Measurements from ENCODE around the gene GRHL3. TPM values are rescaled to one million over a fixed set of nuclear protein-coding genes. Genes with fewer than 3 reads are reported as not detected.

The GRHL3 gene
- total RNA-seq, 1 experiment from 2014 or later = 2.5 TPM

GRCh38 chr1:24289937-24290595 lies 29.1 kb upstream of the GRHL3 start:
- ChIA-PET CTCF (interaction anchor here (1.1 to 3.7 kb wide), 4 partner anchors 19 to 102 kb away, joined by 3 to 21 read pairs (median 10); no protein-coding TSS in a partner anchor), POLR2A (interaction anchor here (0.6 kb wide), 1 partner anchor 175 kb away, joined by 4 read pairs; no protein-coding TSS in a partner anchor)
- Mint-ChIP-seq H3K27me3 (ENCODE audit: low read depth) (peaks cover 11% of the 10 kb centered on the region), H3K36me3 (no peaks in the 10 kb centered on the region), H3K4me1 (peaks cover 37% of the 10 kb centered on the region), H3K27ac (no peak overlapping the region; the same call in 1 of the 2 replicates), H3K9me3 (no peaks in the 10 kb centered on the region), H3K4me3 (no peak overlapping the region)
- DNase-seq (ENCODE audit: low spot score) (no peak), ATAC-seq (no peak)
- TF ChIP-seq JAZF1 (CRISPR knock-in tag; IDR thresholded peaks at IDR 0.05) (no peak), E2F1 (CRISPR knock-in tag; IDR thresholded peaks at IDR 0.05) (no peak), MXD4 (CRISPR knock-in tag; IDR thresholded peaks at IDR 0.05; ENCODE audit: borderline replicate concordance) (no peak), SMAD4 (CRISPR knock-in tag; IDR thresholded peaks at IDR 0.05) (no peak), ZNF263 (CRISPR knock-in tag; IDR thresholded peaks at IDR 0.05; ENCODE audit: low read depth) (no peak), TEAD4 (CRISPR knock-in tag; IDR thresholded peaks at IDR 0.05) (no peak), NR2C2 (CRISPR knock-in tag; IDR thresholded peaks at IDR 0.05) (no peak), PRRX2 (CRISPR knock-in tag; IDR thresholded peaks at IDR 0.05) (no peak), SP1 (CRISPR knock-in tag; conservative IDR thresholded peaks at IDR 0.05) (no peak), ZNF219 (CRISPR knock-in tag; IDR thresholded peaks at IDR 0.05; ENCODE audit: borderline replicate concordance) (no peak)
- TF ChIP-seq, protein P1, sequence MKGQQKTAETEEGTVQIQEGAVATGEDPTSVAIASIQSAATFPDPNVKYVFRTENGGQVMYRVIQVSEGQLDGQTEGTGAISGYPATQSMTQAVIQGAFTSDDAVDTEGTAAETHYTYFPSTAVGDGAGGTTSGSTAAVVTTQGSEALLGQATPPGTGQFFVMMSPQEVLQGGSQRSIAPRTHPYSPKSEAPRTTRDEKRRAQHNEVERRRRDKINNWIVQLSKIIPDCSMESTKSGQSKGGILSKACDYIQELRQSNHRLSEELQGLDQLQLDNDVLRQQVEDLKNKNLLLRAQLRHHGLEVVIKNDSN (CRISPR knock-in tag; IDR thresholded peaks at IDR 0.05) = no peak
- TF ChIP-seq, protein P2, sequence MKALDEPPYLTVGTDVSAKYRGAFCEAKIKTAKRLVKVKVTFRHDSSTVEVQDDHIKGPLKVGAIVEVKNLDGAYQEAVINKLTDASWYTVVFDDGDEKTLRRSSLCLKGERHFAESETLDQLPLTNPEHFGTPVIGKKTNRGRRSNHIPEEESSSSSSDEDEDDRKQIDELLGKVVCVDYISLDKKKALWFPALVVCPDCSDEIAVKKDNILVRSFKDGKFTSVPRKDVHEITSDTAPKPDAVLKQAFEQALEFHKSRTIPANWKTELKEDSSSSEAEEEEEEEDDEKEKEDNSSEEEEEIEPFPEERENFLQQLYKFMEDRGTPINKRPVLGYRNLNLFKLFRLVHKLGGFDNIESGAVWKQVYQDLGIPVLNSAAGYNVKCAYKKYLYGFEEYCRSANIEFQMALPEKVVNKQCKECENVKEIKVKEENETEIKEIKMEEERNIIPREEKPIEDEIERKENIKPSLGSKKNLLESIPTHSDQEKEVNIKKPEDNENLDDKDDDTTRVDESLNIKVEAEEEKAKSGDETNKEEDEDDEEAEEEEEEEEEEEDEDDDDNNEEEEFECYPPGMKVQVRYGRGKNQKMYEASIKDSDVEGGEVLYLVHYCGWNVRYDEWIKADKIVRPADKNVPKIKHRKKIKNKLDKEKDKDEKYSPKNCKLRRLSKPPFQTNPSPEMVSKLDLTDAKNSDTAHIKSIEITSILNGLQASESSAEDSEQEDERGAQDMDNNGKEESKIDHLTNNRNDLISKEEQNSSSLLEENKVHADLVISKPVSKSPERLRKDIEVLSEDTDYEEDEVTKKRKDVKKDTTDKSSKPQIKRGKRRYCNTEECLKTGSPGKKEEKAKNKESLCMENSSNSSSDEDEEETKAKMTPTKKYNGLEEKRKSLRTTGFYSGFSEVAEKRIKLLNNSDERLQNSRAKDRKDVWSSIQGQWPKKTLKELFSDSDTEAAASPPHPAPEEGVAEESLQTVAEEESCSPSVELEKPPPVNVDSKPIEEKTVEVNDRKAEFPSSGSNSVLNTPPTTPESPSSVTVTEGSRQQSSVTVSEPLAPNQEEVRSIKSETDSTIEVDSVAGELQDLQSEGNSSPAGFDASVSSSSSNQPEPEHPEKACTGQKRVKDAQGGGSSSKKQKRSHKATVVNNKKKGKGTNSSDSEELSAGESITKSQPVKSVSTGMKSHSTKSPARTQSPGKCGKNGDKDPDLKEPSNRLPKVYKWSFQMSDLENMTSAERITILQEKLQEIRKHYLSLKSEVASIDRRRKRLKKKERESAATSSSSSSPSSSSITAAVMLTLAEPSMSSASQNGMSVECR (CRISPR knock-in tag; IDR thresholded peaks at IDR 0.05; ENCODE audit: borderline replicate concordance) = no peak

GRCh38 chr1:24290933-24291487 lies 28.1 kb upstream of the GRHL3 start:
- TF ChIP-seq ZNF416 (CRISPR knock-in tag; IDR thresholded peaks at IDR 0.05) (no peak), ESRRA (CRISPR knock-in tag; IDR thresholded peaks at IDR 0.05; ENCODE audit: borderline replicate concordance) (no peak), GTF2I (CRISPR knock-in tag; conservative IDR thresholded peaks at IDR 0.05) (no peak), CREM (CRISPR knock-in tag; IDR thresholded peaks at IDR 0.05) (no peak), SMAD3 (CRISPR knock-in tag; IDR thresholded peaks at IDR 0.05; ENCODE audit: borderline replicate concordance) (no peak), ZNF317 (CRISPR knock-in tag; IDR thresholded peaks at IDR 0.05; ENCODE audit: borderline replicate concordance, low read depth) (no peak), KAT7 (CRISPR knock-in tag; IDR thresholded peaks at IDR 0.05; ENCODE audit: borderline replicate concordance) (no peak), GRHL2 (CRISPR knock-in tag; IDR thresholded peaks at IDR 0.05; ENCODE audit: insufficient replicate concordance, severe bottlenecking) (no peak), ZNF671 (CRISPR knock-in tag; IDR thresholded peaks at IDR 0.05) (no peak), ATF1 (CRISPR knock-in tag; IDR thresholded peaks at IDR 0.05) (no peak)
- TF ChIP-seq, protein P3, sequence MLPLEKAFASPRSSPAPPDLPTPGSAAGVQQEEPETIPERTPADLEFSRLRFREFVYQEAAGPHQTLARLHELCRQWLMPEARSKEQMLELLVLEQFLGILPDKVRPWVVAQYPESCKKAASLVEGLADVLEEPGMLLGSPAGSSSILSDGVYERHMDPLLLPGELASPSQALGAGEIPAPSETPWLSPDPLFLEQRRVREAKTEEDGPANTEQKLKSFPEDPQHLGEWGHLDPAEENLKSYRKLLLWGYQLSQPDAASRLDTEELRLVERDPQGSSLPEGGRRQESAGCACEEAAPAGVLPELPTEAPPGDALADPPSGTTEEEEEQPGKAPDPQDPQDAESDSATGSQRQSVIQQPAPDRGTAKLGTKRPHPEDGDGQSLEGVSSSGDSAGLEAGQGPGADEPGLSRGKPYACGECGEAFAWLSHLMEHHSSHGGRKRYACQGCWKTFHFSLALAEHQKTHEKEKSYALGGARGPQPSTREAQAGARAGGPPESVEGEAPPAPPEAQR (CRISPR knock-in tag; IDR thresholded peaks at IDR 0.05) = no peak
- TF ChIP-seq, protein P2 (CRISPR knock-in tag; IDR thresholded peaks at IDR 0.05; ENCODE audit: borderline replicate concordance) = no peak
- no peaks in the 10 kb centered on the region for H3K9me3 Mint-ChIP-seq
- peaks cover 5% of the 10 kb centered on the region; the same call in 1 of the 2 replicates for H3K27me3 Mint-ChIP-seq (ENCODE audit: low read depth)
- CTCF ChIA-PET = interaction anchor here (1.3 to 3.7 kb wide), 4 partner anchors 13 to 101 kb away, joined by 5 to 21 read pairs (median 10); no protein-coding TSS in a partner anchor
- POLR2A ChIA-PET = no interaction called here
- DNase-seq (ENCODE audit: low spot score) (no peak), ATAC-seq (no peak)
- H3K36me3 Mint-ChIP-seq = no peaks in the 10 kb centered on the region
- no peak overlapping the region for H3K4me3 Mint-ChIP-seq
- H3K27ac Mint-ChIP-seq = no peak overlapping the region
- H3K4me1 Mint-ChIP-seq = peaks cover 41% of the 10 kb centered on the region
